ENCODE results near the gene SPRR1B. TPM values are rescaled to one million over a fixed set of nuclear protein-coding genes. Genes with fewer than 3 reads are reported as not detected.
"Not testable (repeated sequence)": the region's sequence is repeated elsewhere in the genome, so short reads cannot be mapped to it uniquely, and the experiment has no call there.

SPRR1B gene, protein sequence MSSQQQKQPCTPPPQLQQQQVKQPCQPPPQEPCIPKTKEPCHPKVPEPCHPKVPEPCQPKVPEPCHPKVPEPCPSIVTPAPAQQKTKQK
- polyA plus RNA-seq: not detected

DNA sequence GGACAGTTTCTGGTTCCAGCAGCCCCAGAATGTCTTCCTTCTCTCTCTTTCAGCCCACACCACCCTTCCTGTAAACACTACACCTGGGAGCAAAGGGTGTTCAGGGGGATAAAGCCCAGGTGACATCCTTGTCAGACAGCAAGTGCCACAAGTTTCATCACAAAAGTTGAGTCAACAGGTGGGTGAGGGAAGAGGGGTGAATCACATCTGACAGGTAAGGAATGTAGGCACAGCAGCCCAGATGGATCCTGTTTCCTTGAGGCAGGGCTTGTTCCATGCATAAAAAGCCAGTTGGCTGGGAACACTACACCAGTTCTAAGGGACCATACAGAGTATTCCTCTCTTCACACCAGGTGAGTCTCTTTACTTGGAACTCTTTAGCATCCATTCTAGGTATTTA is at the start of gene SPRR1B:
SPRR1B (plus strand) TSS at position 309 of the 400 bp plus-strand sequence. CDS start 1,143 bp downstream, outside the sequence.
- DNase-seq: no peak
- Mint-ChIP-seq H3K4me3 (no peak within 1 kb of the TSS), H3K9me3 (peaks cover 0 to 2% (median 0%) of the 10 kb centered on the region in 6 donors), H3K4me1 (no peaks in the 10 kb centered on the region), H3K27ac (no peak within 1 kb of the TSS), H3K36me3 (no peaks in the 10 kb centered on the region), H3K27me3 (ENCODE audit: low read depth in 3 of 3) (peaks cover 3 to 8% (median 3%) of the 10 kb centered on the region in 3 donors)

DNA sequence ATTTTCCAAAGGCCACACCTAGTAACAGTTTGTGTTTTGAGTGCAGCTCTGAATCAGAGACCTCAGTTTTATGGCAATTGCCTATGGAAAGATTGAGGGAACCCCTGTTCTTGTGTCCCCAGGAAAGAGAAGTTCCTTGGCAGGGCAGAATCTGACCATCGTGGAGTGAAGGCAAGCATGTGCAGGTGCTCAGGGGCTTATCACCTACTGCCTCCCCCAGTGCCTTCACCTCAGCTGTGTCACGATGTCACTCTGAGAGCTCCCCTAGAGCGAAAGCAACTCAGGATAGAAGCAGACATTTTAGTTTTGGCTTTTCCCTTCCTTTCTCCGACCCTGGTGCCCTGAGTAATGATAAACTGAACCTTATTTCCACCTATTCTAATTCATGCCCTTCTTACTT is 48.9 kb upstream of the SPRR1B start:
- no peak for DNase-seq
- H3K36me3 Mint-ChIP-seq: no peaks in the 10 kb centered on the region
- H3K9me3 Mint-ChIP-seq: peaks cover 0 to 2% (median 0%) of the 10 kb centered on the region in 6 donors
- H3K27ac Mint-ChIP-seq: no peak overlapping the region
- H3K27me3 Mint-ChIP-seq (ENCODE audit: low read depth in 3 of 3): peaks cover 1 to 6% (median 4%) of the 10 kb centered on the region in 3 donors
- H3K4me1 Mint-ChIP-seq: no peaks in the 10 kb centered on the region
- no peak overlapping the region for H3K4me3 Mint-ChIP-seq

DNA sequence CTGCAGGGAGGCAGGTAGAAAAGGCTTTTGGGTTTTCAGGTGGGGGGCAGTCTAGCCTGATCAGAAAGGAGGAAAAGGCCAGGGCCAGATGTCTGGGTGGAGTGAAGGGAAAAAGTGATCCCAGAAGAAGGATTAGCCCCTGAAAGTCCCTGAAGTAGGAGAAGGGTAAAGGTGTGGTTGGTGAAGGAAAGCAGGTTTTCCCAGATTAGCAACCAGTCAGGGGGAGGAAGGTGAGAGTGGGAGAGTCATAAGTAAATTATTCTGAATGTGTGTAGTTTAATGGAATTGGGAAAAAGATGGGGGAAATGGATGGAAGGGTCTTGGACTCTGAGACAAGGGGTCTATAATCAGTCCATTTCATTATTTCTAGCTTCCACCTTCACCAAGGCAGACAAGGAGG is 47.8 kb upstream of the SPRR1B start:
- Mint-ChIP-seq H3K27me3 (ENCODE audit: low read depth in 3 of 3) (peaks cover 1 to 10% (median 4%) of the 10 kb centered on the region in 3 donors), H3K36me3 (no peaks in the 10 kb centered on the region), H3K9me3 (peaks cover 0 to 2% (median 0%) of the 10 kb centered on the region in 6 donors), H3K4me3 (no peak overlapping the region), H3K4me1 (no peaks in the 10 kb centered on the region), H3K27ac (no peak overlapping the region)
- no peak for DNase-seq

DNA sequence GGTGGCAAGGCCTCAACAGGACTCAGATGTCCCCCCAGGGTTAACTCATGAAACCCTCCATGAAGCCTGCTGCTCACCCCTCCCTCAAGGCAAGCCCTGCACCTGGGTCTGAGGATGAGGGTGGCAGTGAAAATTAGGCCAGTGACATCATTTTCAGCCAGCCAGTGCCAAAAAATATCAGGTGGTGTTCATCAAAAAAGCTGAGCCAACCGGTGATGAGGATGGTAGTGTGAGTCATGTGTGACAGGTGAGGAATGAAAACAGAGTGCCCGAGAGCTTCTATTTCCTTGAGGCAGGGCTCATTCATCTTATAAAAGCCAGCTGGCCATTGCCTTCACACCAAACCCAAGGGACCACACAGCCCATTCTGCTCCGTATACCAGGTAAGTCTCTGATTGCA is 47.3 kb upstream of the SPRR1B start, which contains the start of gene SPRR1A:
SPRR1A (plus strand) TSS at position 339 of the 400 bp plus-strand sequence. CDS start 1,150 bp downstream, outside the sequence.
- H3K27me3 Mint-ChIP-seq (ENCODE audit: low read depth in 3 of 3): peaks cover 1 to 10% (median 4%) of the 10 kb centered on the region in 3 donors
- H3K9me3 Mint-ChIP-seq: peaks cover 0 to 5% (median 0%) of the 10 kb centered on the region in 6 donors
- DNase-seq: no peak
- H3K4me1 Mint-ChIP-seq: no peaks in the 10 kb centered on the region
- H3K4me3 Mint-ChIP-seq: no peak within 1 kb of the TSS
- H3K27ac Mint-ChIP-seq: no peak within 1 kb of the TSS
- H3K36me3 Mint-ChIP-seq: no peaks in the 10 kb centered on the region

DNA sequence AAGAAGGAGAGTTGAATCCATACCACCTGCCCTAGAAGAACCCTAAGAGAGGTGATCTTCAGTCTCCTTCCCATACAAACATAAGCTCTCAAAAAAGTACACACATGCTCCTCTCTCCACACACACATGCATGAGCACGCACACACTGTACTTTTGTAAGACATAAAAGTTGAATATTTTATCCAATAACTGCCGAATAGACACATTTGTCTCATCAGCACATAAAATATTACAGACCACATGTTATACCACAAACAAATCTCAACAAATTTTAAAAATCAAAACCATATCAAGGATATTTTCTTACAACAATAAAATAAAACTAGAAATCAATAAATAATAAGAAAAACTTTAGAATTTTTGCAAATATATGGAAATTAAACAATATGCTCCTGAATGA is 44.4 kb upstream of the SPRR1B start:
- Mint-ChIP-seq H3K27me3 (ENCODE audit: low read depth in 3 of 3) (peaks cover 1 to 8% (median 7%) of the 10 kb centered on the region in 3 donors), H3K36me3 (no peaks in the 10 kb centered on the region), H3K27ac (no peak overlapping the region), H3K4me1 (no peaks in the 10 kb centered on the region), H3K9me3 (peaks cover 0 to 8% (median 0%) of the 10 kb centered on the region in 6 donors), H3K4me3 (no peak overlapping the region)
- no peak for DNase-seq

DNA sequence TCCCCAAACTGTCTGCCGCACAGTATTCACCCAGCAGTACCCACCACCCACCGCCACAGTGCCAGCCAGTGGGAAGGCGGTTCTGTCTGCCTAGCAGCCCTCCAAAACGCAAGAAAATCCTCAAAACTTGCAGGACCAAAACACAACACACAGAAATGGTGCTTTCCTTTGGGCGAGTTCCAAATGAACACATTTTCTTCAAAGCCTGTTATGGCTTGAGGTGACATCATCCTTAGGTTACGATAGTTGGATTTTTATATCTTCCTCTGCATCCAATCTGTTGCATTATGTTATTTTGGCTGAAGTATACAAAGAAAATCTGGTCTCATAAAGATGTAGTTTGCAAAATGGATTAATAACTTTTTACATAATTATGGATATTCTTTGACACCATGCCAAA is 37.8 kb upstream of the SPRR1B start:
- H3K27me3 Mint-ChIP-seq (ENCODE audit: low read depth in 3 of 3): peaks cover 2 to 14% (median 3%) of the 10 kb centered on the region in 3 donors
- peaks cover 0 to 9% (median 0%) of the 10 kb centered on the region in 6 donors for H3K9me3 Mint-ChIP-seq
- no peaks in the 10 kb centered on the region for H3K36me3 Mint-ChIP-seq
- H3K4me3 Mint-ChIP-seq: no peak overlapping the region
- H3K4me1 Mint-ChIP-seq: no peaks in the 10 kb centered on the region
- DNase-seq: no peak
- H3K27ac Mint-ChIP-seq: no peak overlapping the region

DNA sequence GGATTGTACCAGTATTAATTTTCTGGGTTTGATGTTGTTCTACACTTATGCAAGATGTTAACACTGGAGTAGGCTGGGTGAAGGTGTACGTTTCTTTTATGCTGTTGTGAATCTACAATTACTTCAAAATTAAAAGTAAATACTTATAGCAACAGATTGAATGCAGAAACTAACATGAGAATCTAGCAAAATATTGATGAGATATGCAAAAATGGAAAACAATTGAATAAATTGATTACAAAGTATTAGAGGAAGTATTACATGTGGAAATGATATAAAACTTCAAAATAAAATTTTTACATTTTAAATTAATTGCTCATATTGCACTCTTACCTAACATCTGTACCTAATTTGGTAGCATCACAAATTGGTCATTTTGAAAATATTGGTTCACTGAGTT is 35.2 kb upstream of the SPRR1B start:
- peaks cover 3 to 16% (median 4%) of the 10 kb centered on the region in 3 donors for H3K27me3 Mint-ChIP-seq (ENCODE audit: low read depth in 3 of 3)
- H3K36me3 Mint-ChIP-seq: no peaks in the 10 kb centered on the region
- H3K27ac Mint-ChIP-seq: no peak overlapping the region
- peaks cover 0 to 3% (median 0%) of the 10 kb centered on the region in 6 donors for H3K9me3 Mint-ChIP-seq
- DNase-seq: no peak
- H3K4me1 Mint-ChIP-seq: no peaks in the 10 kb centered on the region
- H3K4me3 Mint-ChIP-seq: no peak overlapping the region

DNA sequence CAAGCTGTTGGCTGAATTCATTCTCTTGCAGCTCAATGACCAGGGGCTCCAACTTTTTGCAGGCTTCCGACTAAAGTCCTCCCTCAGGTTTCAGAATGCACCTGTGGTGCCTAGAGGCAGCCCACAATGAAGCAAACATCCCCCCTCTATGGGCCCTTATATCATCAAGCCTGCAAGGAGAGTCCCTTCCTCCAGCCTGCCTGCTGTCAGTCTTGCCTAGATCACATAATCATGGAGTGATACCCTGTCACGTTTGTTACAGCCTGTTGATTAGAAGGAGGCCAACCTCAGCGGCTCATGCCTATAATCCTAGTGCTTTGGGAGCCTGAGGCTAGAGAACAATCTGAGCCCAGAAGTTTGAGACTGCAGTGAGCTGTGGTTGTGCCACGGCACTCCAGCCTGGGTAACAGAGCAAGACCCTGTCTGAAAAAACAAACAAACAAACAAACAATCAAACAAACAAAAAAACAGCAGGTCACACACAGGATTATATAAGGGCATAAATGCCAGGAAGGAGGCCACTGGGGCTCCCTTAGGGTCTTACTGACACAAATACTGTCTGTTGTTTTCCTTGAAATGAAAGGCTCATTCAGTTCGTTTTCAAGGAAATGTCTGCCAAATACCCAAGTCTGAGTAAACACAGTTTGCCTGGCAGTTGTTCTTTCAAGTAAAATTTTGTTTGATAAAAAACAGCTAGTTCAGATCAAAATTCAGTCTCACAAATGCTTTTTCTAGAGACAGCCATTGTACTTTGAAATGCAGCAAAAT is 34.2 kb upstream of the SPRR1B start:
- Mint-ChIP-seq H3K4me3 (no peak overlapping the region), H3K4me1 (no peaks in the 10 kb centered on the region), H3K27ac (no peak overlapping the region), H3K9me3 (peaks cover 0 to 3% (median 0%) of the 10 kb centered on the region in 6 donors), H3K36me3 (no peaks in the 10 kb centered on the region), H3K27me3 (ENCODE audit: low read depth in 3 of 3) (peaks cover 3 to 11% (median 4%) of the 10 kb centered on the region in 3 donors)
- no peak for DNase-seq

DNA sequence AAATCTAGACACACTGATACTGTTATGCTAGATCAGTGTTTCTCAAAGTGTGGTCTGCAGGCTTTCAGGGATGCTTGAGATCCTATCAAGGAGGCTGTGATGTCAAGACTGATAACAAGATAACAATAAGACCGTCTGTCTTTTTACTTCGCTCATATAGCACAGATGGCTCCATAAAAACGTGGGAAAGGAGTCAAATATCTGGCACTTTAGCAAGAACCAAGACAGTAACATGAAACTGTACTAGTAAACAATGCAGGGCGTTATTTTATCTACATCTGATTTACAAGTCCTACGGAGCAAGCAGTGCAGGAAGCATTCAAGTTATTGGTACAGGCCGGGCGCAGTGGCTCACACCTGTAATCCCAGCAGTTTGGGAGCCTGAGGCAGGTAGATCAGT is 33.1 kb upstream of the SPRR1B start:
- no peak overlapping the region for H3K4me3 Mint-ChIP-seq
- no peaks in the 10 kb centered on the region for H3K4me1 Mint-ChIP-seq
- no peaks in the 10 kb centered on the region for H3K36me3 Mint-ChIP-seq
- H3K9me3 Mint-ChIP-seq: peaks cover 0 to 3% (median 0%) of the 10 kb centered on the region in 6 donors
- H3K27me3 Mint-ChIP-seq (ENCODE audit: low read depth in 3 of 3): peaks cover 3 to 13% (median 4%) of the 10 kb centered on the region in 3 donors
- no peak overlapping the region for H3K27ac Mint-ChIP-seq
- DNase-seq: no peak

DNA sequence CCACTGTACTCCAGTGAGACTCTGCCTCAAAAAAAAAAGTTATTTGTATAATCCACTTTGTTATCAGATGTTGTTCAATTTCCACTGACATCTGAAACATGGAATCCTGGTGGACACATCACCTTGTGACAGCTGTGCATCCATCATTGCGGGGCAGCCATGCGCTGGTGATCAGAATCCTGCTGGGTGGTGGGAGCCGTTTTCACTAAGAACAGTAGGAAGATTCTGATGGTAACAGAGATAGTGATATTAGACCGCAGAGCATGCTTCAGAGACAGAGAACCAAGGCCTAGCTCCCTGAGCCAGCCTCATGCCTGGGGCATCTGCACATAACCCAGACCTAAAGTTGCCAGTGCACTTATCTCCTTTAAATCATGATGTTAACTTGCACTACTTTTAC is 32.5 kb upstream of the SPRR1B start:
- H3K4me3 Mint-ChIP-seq: no peak overlapping the region
- H3K27ac Mint-ChIP-seq: no peak overlapping the region
- H3K27me3 Mint-ChIP-seq (ENCODE audit: low read depth in 3 of 3): peaks cover 3 to 13% (median 4%) of the 10 kb centered on the region in 3 donors
- no peaks in the 10 kb centered on the region for H3K4me1 Mint-ChIP-seq
- no peaks in the 10 kb centered on the region for H3K36me3 Mint-ChIP-seq
- DNase-seq: no peak
- H3K9me3 Mint-ChIP-seq: peaks cover 0 to 3% (median 0%) of the 10 kb centered on the region in 6 donors

DNA sequence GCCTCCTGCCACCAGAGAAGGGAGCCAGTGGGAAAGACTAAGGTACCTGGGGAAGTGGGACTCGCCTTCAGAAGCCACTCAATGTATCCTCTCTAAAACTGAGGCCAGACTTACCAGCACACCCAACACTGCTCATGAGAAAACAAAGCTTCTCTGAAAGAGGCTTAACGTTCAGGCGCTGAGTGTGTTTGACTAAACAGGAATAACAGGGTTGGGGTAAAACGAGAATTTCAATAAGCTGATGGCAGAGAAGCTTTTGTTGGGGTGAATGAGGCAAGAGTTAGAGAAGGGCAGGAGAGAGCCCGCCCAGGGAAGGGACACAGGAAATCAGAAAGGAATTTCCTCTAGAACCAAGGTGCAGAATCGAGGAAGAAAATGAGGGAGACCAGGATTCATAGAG is 31.2 kb upstream of the SPRR1B start:
- no peak overlapping the region for H3K27ac Mint-ChIP-seq
- peaks cover 3 to 16% (median 4%) of the 10 kb centered on the region in 3 donors for H3K27me3 Mint-ChIP-seq (ENCODE audit: low read depth in 3 of 3)
- H3K4me3 Mint-ChIP-seq: no peak overlapping the region
- no peak for DNase-seq
- no peaks in the 10 kb centered on the region for H3K36me3 Mint-ChIP-seq
- H3K9me3 Mint-ChIP-seq: peaks cover 0 to 3% (median 0%) of the 10 kb centered on the region in 6 donors
- H3K4me1 Mint-ChIP-seq: no peaks in the 10 kb centered on the region

DNA sequence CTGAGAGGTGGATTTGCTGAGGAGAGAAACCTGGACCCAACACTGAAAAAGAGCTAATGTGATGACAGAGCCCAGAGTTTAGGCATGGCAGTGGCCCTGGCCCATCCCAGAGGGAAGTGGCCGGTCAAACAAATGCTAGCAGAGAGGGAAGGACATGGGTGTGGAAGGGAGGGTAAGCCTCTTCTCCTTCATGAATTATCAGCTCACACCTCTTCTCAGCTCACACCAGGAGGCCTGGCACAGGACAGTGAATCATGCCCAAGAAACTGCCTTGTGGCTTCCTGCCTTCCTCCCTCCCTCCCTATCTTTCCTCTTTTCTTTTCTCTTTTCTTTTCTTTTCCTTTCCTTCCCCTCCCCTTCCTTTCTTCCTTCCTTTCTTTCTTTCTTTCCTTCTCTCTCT is 30.7 kb upstream of the SPRR1B start:
- Mint-ChIP-seq H3K4me3 (no peak overlapping the region), H3K9me3 (no peaks in the 10 kb centered on the region), H3K27ac (no peak overlapping the region), H3K27me3 (ENCODE audit: low read depth in 3 of 3) (peaks cover 3 to 12% (median 4%) of the 10 kb centered on the region in 3 donors), H3K36me3 (no peaks in the 10 kb centered on the region), H3K4me1 (no peaks in the 10 kb centered on the region)
- no peak for DNase-seq

DNA sequence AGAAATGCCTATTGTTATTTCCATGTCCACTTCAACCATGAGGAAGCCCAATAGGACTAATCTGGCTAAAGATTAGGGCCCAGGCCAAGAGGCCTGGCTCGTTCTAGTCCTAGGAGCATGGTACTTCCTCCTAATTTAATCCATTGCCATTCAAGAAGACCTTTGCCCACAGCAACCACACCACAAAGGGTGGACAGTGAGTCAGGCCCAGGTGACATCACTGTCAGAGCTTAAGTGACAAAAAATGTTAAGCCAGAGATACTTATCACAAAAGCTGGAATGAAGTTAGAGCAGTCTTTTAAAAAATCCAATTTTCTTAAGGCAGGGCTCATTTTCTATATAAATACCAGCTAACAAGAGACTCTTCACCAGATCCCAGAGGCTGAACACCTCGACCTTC is 29.6 kb upstream of the SPRR1B start, which contains the start of gene SPRR3:
SPRR3 (plus strand) TSS at position 368 of the 400 bp plus-strand sequence. CDS start 1,272 bp downstream, outside the sequence.
- H3K27ac Mint-ChIP-seq: no peak within 1 kb of the TSS
- H3K9me3 Mint-ChIP-seq: no peaks in the 10 kb centered on the region
- no peak for DNase-seq
- no peaks in the 10 kb centered on the region for H3K36me3 Mint-ChIP-seq
- peaks cover 0 to 8% (median 4%) of the 10 kb centered on the region in 3 donors for H3K27me3 Mint-ChIP-seq (ENCODE audit: low read depth in 3 of 3)
- H3K4me3 Mint-ChIP-seq: no peak within 1 kb of the TSS
- no peaks in the 10 kb centered on the region for H3K4me1 Mint-ChIP-seq

DNA sequence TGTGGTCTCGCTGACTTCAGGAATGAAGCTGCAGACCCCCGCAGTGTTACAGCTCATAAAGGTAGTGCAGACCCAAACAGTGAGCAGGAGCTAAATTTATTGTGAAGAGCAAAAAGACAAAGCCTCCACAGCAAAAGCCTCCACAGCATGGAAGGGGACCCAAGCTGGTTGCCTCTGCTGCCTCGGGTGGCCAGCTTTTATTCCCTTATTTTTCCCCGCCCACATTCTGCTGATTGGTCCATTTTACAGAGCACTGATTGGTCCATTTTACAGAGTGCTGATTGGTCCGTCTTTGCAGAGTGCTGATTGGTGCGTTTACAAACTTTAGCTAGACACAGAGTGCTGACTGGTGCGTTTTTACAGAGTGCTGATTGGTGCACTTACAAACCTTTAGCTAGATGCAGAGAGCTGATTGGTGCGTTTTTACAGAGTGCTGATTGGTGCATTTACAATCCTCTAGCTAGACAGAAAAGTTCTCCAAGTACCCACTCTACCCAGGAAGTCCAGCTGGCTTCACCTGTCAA is 19.7 kb upstream of the SPRR1B start:
- not testable (repeated sequence) for DNase-seq; H3K27ac Mint-ChIP-seq; H3K36me3 Mint-ChIP-seq; H3K4me3 Mint-ChIP-seq; H3K9me3 Mint-ChIP-seq; H3K4me1 Mint-ChIP-seq; H3K27me3 Mint-ChIP-seq (ENCODE audit: low read depth in 3 of 3)

Data from immature natural killer cell (primary cell).